ENCODE measurements around the gene ZNF593.

The ZNF593 gene

DNA sequence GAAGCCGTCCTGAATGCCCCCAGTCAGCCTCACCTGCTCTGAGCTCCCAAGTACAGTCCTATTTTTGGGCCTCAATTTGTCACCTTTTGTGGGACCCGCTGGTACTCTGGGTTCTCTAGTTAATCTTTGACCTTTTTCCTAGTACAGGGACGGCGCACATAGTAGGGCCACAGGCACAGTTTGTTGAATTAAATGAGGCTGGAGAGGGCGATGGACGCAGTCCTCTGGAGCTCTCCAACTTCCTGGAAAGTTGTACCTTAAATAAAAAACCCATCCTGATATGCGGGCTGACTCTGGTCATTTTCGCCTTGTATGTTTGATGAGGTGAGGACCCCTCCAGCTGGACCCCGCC, 6.0 kb upstream of the ZNF593 start:
- DNase-seq (ENCODE audit: insufficient read length) (no peak), FAIRE-seq (no peak)
- TF ChIP-seq POLR2AphosphoS5 (IDR thresholded peaks at IDR 0.05; ENCODE audit: low read depth, low read length) = no peak
- no peak for TF ChIP-seq TAF1 (IDR thresholded peaks at IDR 0.05; ENCODE audit: borderline replicate concordance, low read depth, low read length)
- TF ChIP-seq POLR2A (IDR thresholded peaks at IDR 0.05; ENCODE audit: low read depth, low read length) = no peak

GRCh38 chr1:26164036-26164860, 5.5 kb upstream of the ZNF593 start:
- DNase-seq (ENCODE audit: insufficient read length) (peak; percentile 64), FAIRE-seq (peak; percentile 24)
- TF ChIP-seq POLR2A (IDR thresholded peaks at IDR 0.05; ENCODE audit: low read depth, low read length) (no peak), TAF1 (IDR thresholded peaks at IDR 0.05; ENCODE audit: borderline replicate concordance, low read depth, low read length) (no peak), POLR2AphosphoS5 (IDR thresholded peaks at IDR 0.05; ENCODE audit: low read depth, low read length) (no peak)

DNA sequence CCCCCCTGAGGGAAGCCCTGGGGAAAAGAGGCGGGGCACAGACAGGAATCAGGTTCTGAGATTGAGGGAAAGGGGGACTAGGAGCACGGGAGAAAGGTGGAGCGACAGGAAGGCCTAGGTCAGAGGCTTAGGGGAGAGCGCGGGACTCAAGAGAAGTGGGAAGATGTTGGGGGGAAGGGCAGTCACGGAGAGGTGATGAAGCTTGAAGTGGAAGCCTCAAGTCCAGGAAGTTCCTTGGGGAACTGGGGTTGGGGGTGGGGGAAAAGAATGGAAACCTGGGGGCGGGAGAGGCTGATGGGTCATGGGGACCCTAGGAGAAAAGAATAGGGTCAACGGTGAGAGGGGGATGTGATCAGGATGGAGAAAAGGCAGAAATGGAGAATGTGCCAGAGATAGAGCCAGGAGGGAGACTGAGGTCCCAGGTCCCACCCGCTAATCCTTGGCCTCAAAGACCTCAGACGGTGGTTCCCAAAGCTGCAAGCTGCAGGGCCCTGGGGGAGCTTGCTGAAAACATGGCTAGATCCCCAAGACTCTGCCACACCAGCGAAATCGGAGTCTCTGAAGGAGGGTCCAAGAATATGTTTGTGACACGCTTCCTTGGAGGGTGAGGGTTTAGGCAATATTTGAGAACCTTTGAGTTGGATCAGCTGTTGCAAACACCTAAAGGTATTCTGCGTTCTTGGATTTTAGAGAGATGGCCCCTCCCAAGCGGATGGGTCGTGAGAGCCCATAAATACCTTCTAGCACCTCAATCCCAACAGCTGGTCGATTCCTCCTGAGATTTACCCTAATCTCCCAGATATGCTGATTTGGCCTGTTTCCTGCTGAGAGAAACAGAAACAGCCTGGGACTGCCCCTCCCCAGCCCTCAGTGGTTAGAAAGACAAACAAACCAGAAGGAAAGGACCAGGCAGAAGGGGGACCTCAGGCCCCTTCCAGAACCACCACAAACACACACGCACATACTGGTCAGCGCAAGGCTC, 4.6 kb upstream of the ZNF593 start:
- FAIRE-seq (no peak), DNase-seq (ENCODE audit: insufficient read length) (no peak)
- TF ChIP-seq POLR2AphosphoS5 (IDR thresholded peaks at IDR 0.05; ENCODE audit: low read depth, low read length) (no peak), POLR2A (IDR thresholded peaks at IDR 0.05; ENCODE audit: low read depth, low read length) (no peak), TAF1 (IDR thresholded peaks at IDR 0.05; ENCODE audit: borderline replicate concordance, low read depth, low read length) (no peak)

GRCh38 chr1:26166719-26167281, 2.9 kb upstream of the ZNF593 start:
- no peak for TF ChIP-seq TAF1 (IDR thresholded peaks at IDR 0.05; ENCODE audit: borderline replicate concordance, low read depth, low read length)
- no peak for TF ChIP-seq POLR2AphosphoS5 (IDR thresholded peaks at IDR 0.05; ENCODE audit: low read depth, low read length)
- no peak for TF ChIP-seq POLR2A (IDR thresholded peaks at IDR 0.05; ENCODE audit: low read depth, low read length)
- FAIRE-seq (no peak), DNase-seq (ENCODE audit: insufficient read length) (no peak)

DNA sequence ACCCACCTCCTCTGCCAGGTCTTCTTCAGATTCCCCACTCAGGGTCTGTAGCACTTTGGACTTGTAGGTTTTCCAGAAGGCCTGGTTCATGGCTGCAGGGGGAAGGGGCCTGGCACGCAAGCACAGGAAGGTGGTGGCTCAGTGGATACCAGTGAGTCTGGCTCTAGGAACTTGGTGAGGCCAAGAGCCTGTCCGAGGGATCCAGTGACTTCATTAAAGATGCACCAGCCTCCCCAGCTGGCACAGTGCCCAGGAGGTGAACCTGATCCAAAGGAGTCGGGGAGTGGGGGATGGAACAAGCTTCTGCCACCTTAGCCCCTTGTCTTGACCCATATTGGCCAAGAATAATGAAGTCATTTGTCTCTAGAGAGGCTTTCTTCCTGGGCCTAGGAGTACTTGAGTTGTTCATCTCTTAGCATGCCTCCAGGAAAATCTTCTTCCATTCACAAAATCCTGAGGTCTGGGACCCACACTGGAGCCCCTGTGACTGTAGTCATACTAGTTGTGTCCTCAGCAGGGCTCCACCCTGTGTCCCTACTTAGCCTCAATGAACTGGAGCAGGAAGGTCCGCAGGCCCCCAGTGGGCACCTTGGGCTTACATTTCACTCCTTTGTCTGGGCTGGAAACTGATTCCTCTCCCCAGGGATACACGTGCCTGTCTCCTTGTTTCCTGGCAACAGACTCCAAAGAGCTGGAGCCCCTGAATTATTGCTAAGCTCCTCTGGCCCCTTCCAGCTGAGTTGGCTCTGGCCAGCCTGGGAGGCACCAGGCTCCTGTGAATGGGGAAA, 1.1 kb upstream of the ZNF593 start, which contains the start of gene C1orf232:
Gene C1orf232 (minus strand): TSS at position 554 of the 788 bp plus-strand sequence. CDS start 464 bp downstream, at position 90.
- no peak for TF ChIP-seq TAF1 (IDR thresholded peaks at IDR 0.05; ENCODE audit: borderline replicate concordance, low read depth, low read length)
- TF ChIP-seq POLR2AphosphoS5 (IDR thresholded peaks at IDR 0.05; ENCODE audit: low read depth, low read length) = no peak
- TF ChIP-seq POLR2A (IDR thresholded peaks at IDR 0.05; ENCODE audit: low read depth, low read length) = no peak
- DNase-seq (ENCODE audit: insufficient read length) (no peak), FAIRE-seq (no peak)

DNA sequence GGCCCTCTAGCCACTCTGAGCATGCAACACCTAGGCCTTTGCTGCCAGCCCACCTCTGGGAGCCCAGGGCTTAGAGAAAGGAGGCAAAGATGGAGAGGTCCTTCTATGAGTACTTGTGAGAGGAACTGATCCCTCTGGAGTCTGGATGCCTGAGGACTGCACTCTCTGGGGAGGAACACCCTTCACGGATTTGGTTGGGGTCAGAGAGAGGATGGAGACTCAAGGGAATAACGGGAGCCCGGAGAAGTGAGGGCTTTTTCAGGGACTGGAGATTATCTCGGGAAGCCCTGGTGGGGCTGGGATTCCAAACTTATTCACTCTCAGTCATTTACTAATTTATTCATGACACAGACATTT, 532 bp upstream of the ZNF593 start:
- DNase-seq (ENCODE audit: insufficient read length) = no peak
- TF ChIP-seq POLR2AphosphoS5 (IDR thresholded peaks at IDR 0.05; ENCODE audit: low read depth, low read length) (no peak), POLR2A (IDR thresholded peaks at IDR 0.05; ENCODE audit: low read depth, low read length) (no peak), TAF1 (IDR thresholded peaks at IDR 0.05; ENCODE audit: borderline replicate concordance, low read depth, low read length) (no peak)
- no peak for FAIRE-seq

GRCh38 chr1:26170472-26170821, 739 bp downstream of the ZNF593 start:
- TF ChIP-seq POLR2AphosphoS5 (IDR thresholded peaks at IDR 0.05; ENCODE audit: low read depth, low read length) = no peak
- no peak for TF ChIP-seq TAF1 (IDR thresholded peaks at IDR 0.05; ENCODE audit: borderline replicate concordance, low read depth, low read length)
- no peak for TF ChIP-seq POLR2A (IDR thresholded peaks at IDR 0.05; ENCODE audit: low read depth, low read length)
- FAIRE-seq (no peak), DNase-seq (ENCODE audit: insufficient read length) (no peak)

- no peak for TF ChIP-seq TAF1 (IDR thresholded peaks at IDR 0.05; ENCODE audit: borderline replicate concordance, low read depth, low read length)
- TF ChIP-seq POLR2AphosphoS5 (IDR thresholded peaks at IDR 0.05; ENCODE audit: low read depth, low read length) = no peak
- TF ChIP-seq POLR2A (IDR thresholded peaks at IDR 0.05; ENCODE audit: low read depth, low read length) = 0 out of 2 replicates have a peak, but pooled peaks have one; percentile 7
- DNase-seq (ENCODE audit: insufficient read length) (no peak), FAIRE-seq (no peak)
Measured at GRCh38 chr1:26171084-26172072, 1.7 kb downstream of the ZNF593 start, which contains the start of gene ZNF593OS. ZNF593OS (minus strand) TSS chr1:26171832; CDS start chr1:26171661, 171 bp downstream.

- TF ChIP-seq TAF1 (IDR thresholded peaks at IDR 0.05; ENCODE audit: borderline replicate concordance, low read depth, low read length) = no peak
- FAIRE-seq = no peak
- DNase-seq (ENCODE audit: insufficient read length) = no peak
Measured at GRCh38 chr1:26175346-26175745, 5.6 kb downstream of the ZNF593 start.

All from GM12892 (cell line).